Osteoblast (primary cell): Measurements from ENCODE around the gene DNAL1. TPM values are rescaled to one million over a fixed set of nuclear protein-coding genes. Genes with fewer than 3 reads are reported as not detected.
A peak's percentile ranks its signal among the peaks of the same experiment; 100 is the strongest.

Experiments
- DNase-seq: peaks from one replicate; pipeline ENCODE4 v3.0.0; 2011; ENCODE audit warnings: low spot score, mixed read lengths; ENCODE audit not compliant: insufficient read length; ENCODE audit errors: missing footprints
- H2AFZ ChIP-seq: 2 replicates; pipeline ENCODE4 v1.6.0; 2011; ENCODE audit warnings: mild to moderate bottlenecking, low read length
- H3K27ac ChIP-seq: 2 replicates; pipeline ENCODE4 v1.5.1; 2011; ENCODE audit warnings: mild to moderate bottlenecking, low read depth, low read length, moderate library complexity
- H3K27me3 ChIP-seq: 2 replicates; pipeline ENCODE4 v1.6.0; 2012; ENCODE audit warnings: mild to moderate bottlenecking, control low read depth, inconsistent platforms, low read length, moderate library complexity; ENCODE audit not compliant: insufficient read depth
- H3K36me3 ChIP-seq: 2 replicates; pipeline ENCODE4 v1.5.1; 2011; ENCODE audit warnings: mild to moderate bottlenecking, low read length, control low read depth, moderate library complexity; ENCODE audit not compliant: insufficient read depth
- H3K4me1 ChIP-seq: 2 replicates; pipeline ENCODE4 v1.5.1; 2011; ENCODE audit warnings: mild to moderate bottlenecking, low read length, control low read depth, moderate library complexity; ENCODE audit not compliant: insufficient read depth
- H3K4me2 ChIP-seq: 2 replicates; pipeline ENCODE4 v1.6.0; 2011; ENCODE audit warnings: mild to moderate bottlenecking, low read length; ENCODE audit not compliant: insufficient read depth
- H3K4me3 ChIP-seq: fragments of 200-600 bp; sonication (generic); 3 replicates; pipeline ENCODE4 v1.5.1; 2012; ENCODE audit warnings: mild to moderate bottlenecking, low read length, inconsistent platforms; ENCODE audit not compliant: insufficient read depth
- H3K79me2 ChIP-seq: 2 replicates; pipeline ENCODE4 v1.6.0; 2012; ENCODE audit warnings: mild to moderate bottlenecking, low read length, control low read depth, inconsistent platforms; ENCODE audit not compliant: insufficient read depth
- H3K9me3 ChIP-seq: 2 replicates; pipeline ENCODE4 v1.5.1; 2011; ENCODE audit warnings: low read depth, low read length, control low read depth
- H4K20me1 ChIP-seq: 2 replicates; pipeline ENCODE4 v1.6.0; 2012; ENCODE audit warnings: mild to moderate bottlenecking, low read length, control low read depth; ENCODE audit not compliant: insufficient read depth
- total RNA-seq: library from RNA; depleted of rRNA; stranded (reverse); fragments of >200 nt; gene quantifications from 2 replicates; pipeline ENCODE4 v1.2.3, GENCODE V29; 2012
- TF ChIP-seq, protein P1 (sequence below): IDR thresholded peaks from 2 replicates; pipeline ENCODE4 v1.5.1; 2011; ENCODE audit warnings: mild to moderate bottlenecking, low read depth, low read length, moderate library complexity; ENCODE audit errors: extremely low read depth

DNAL1 gene
- total RNA-seq, 1 donor = 9.0 TPM

DNA sequence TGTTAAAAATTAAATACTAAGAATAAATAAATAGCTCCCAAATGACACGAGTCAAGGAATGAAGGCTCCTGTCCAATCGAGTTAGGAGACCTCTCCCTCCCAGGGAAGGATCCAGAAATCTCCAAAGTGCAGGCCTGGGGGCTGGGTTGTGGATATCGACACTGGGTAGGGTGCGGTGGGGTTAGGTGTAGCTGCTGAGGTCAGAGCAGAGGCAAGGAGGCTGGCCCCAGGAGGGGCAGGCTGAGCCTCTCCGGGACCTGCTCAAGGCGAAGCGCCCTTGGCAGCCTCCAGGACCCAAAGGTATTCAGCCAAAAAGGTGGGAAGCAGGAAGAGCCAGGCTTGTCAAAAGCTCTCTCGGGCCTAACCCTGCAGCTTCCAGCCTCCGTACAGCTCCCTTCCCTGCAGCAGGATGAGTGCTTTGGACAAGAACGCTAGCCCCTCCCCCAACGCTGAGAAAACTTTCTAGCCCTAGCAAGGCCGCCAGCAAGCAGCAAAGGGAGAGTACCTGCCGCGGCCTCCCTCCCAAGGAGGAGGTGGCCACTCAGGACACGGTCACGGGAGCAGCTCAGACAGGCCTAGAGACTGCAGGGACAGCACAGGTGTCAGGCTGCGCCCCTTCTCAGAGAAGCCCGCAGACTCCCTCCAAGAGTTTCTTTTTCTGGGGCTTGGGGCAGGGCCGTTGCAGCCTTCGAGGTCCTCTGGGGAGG, 73.1 kb downstream of the DNAL1 start:
- Histone ChIP-seq H3K36me3 (peaks cover 70% of the 10 kb centered on the region), H3K27ac (no peak overlapping the region), H3K4me1 (peaks cover 14% of the 10 kb centered on the region), H3K4me3 (no peak overlapping the region), H3K9me3 (no peaks in the 10 kb centered on the region), H2AFZ (no peak overlapping the region), H4K20me1 (peaks cover 16% of the 10 kb centered on the region), H3K27me3 (no peaks in the 10 kb centered on the region), H3K4me2 (no peak overlapping the region), H3K79me2 (peaks cover 29% of the 10 kb centered on the region)
- TF ChIP-seq, protein P1, sequence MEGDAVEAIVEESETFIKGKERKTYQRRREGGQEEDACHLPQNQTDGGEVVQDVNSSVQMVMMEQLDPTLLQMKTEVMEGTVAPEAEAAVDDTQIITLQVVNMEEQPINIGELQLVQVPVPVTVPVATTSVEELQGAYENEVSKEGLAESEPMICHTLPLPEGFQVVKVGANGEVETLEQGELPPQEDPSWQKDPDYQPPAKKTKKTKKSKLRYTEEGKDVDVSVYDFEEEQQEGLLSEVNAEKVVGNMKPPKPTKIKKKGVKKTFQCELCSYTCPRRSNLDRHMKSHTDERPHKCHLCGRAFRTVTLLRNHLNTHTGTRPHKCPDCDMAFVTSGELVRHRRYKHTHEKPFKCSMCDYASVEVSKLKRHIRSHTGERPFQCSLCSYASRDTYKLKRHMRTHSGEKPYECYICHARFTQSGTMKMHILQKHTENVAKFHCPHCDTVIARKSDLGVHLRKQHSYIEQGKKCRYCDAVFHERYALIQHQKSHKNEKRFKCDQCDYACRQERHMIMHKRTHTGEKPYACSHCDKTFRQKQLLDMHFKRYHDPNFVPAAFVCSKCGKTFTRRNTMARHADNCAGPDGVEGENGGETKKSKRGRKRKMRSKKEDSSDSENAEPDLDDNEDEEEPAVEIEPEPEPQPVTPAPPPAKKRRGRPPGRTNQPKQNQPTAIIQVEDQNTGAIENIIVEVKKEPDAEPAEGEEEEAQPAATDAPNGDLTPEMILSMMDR = no peak
- peak; percentile 69 for DNase-seq

DNA sequence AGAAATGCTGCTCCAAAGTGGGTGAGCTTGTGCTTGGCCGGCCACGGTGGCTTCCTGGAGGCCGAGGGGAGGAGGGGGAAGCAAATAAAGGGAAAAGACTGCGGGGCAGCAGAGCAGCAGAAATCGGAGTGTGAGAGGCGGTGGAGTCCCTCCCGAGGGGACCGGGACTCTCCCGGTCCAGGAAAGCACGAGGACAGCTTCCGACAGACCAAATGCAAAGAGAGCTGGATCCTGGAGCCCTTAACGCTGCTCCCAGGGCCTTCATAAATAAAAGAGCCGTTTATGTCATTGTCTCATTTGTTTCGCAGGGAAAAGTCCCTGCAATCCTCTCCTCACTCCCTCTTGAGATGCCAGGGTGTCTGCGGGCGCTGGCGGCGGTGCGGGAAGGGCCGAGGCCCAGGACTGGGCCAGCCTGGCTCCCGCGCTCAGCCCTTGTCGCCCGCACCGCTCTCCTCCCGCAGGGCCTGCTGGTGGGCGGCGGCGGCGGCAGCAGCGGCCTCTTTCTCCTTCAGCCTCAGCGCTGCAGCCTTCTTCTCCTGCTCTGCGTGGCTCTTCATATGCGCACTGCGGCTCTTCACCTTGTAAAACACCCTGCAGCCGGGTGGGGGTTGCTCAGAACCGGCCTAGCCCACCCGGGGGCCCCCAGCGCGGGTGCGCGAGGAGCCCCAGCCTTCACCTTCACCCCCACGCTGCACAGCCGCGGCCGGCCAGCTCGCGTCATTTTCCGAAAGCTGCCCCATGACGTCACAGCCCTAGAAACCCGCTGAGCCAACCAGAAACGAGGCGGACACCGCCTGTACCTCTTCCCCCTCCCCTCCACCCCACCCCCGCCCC, 73.8 kb downstream of the DNAL1 start:
- Histone ChIP-seq H3K9me3 (no peaks in the 10 kb centered on the region), H3K27ac (no peak overlapping the region), H2AFZ (no peak overlapping the region), H3K4me3 (no peak overlapping the region), H3K4me1 (peaks cover 19% of the 10 kb centered on the region), H3K79me2 (peaks cover 22% of the 10 kb centered on the region), H4K20me1 (peaks cover 9% of the 10 kb centered on the region), H3K4me2 (no peak overlapping the region), H3K36me3 (peaks cover 72% of the 10 kb centered on the region), H3K27me3 (no peaks in the 10 kb centered on the region)
- DNase-seq = peak; percentile 74
- TF ChIP-seq, protein P1 = no peak

DNA sequence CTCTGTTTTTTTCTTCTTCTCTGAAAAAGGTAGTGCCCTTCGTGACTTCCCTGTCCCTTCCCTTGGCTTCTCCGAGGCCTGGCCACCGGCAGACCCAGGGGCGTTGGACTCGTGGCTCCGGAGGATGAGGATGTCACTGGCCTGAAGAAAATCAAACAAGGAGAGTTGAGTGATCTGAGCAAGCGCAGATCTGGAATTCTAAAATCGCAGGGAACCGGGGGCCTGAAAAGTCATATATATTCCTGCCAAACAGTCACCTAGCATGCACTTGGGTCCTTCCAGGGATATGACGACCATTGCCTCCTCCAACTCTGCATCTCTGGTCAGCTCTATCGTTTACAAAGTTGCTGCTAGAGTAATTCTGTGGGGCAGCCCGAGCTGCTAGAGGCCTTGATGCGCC, 74.6 kb downstream of the DNAL1 start:
- TF ChIP-seq, protein P1 = no peak
- Histone ChIP-seq H4K20me1 (peaks cover 9% of the 10 kb centered on the region), H3K9me3 (no peaks in the 10 kb centered on the region), H3K79me2 (peaks cover 18% of the 10 kb centered on the region), H2AFZ (no peak overlapping the region), H3K4me1 (peaks cover 24% of the 10 kb centered on the region), H3K4me3 (no peak overlapping the region), H3K27ac (no peak overlapping the region), H3K4me2 (no peak overlapping the region), H3K27me3 (no peaks in the 10 kb centered on the region), H3K36me3 (peaks cover 72% of the 10 kb centered on the region)
- peak; percentile 84 for DNase-seq

DNA sequence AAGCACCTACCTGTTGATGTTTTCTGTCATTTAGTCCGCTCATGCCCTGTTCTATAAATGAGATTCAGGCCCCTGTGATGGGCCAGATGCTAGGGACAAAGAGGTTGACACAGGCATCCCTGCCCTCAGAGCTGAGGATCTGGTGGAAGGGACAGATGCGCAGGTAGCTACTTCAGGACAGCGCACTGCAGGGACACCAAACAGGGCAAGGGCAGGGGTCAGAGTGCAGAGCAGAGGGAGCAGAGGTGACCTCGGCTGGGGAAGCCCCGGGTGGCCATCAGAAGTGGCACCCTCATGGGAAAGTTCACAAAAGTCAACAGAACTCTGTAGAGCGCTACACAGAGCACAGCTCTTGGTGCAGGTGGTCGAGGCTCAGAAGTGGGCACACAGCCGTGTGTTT, 75.0 kb downstream of the DNAL1 start:
- peaks cover 9% of the 10 kb centered on the region for H4K20me1 ChIP-seq
- H3K36me3 ChIP-seq = peaks cover 73% of the 10 kb centered on the region
- peaks cover 18% of the 10 kb centered on the region for H3K79me2 ChIP-seq
- TF ChIP-seq, protein P1 = no peak
- no peak overlapping the region for H2AFZ ChIP-seq
- H3K27ac ChIP-seq = no peak overlapping the region
- DNase-seq = peak; percentile 78
- peaks cover 24% of the 10 kb centered on the region for H3K4me1 ChIP-seq
- no peak overlapping the region for H3K4me3 ChIP-seq
- H3K27me3 ChIP-seq = no peaks in the 10 kb centered on the region
- H3K4me2 ChIP-seq = no peak overlapping the region
- H3K9me3 ChIP-seq = no peaks in the 10 kb centered on the region
